Measurements from ENCODE around the gene GIGYF2.
"Not testable (repeated sequence)": the region's sequence is repeated elsewhere in the genome, so short reads cannot be mapped to it uniquely, and the experiment has no call there.

Gene GIGYF2

GRCh38 chr2:232689152-232689910 lies 7.8 kb upstream of the GIGYF2 start:
- no peak for TF ChIP-seq CTCF (IDR thresholded peaks at IDR 0.05; ENCODE audit: extremely low read depth, missing control alignments)
- no peak for DNase-seq (ENCODE audit: low spot score)

- not testable (repeated sequence) for DNase-seq (ENCODE audit: low spot score)
Measured at GRCh38 chr2:232691117-232691516, 6.0 kb upstream of the GIGYF2 start.

GRCh38 chr2:232693344-232693743 lies 3.8 kb upstream of the GIGYF2 start:
- no peak for TF ChIP-seq CTCF (IDR thresholded peaks at IDR 0.05; ENCODE audit: extremely low read depth, missing control alignments)
- no peak for DNase-seq (ENCODE audit: low spot score)

GRCh38 chr2:232696609-232697058 lies 497 bp upstream of the GIGYF2 start:
- DNase-seq (ENCODE audit: low spot score), result no peak
- TF ChIP-seq CTCF (IDR thresholded peaks at IDR 0.05; ENCODE audit: extremely low read depth, missing control alignments), result no peak

- DNase-seq (ENCODE audit: low spot score), result no peak
- TF ChIP-seq CTCF (IDR thresholded peaks at IDR 0.05; ENCODE audit: extremely low read depth, missing control alignments), result no peak
Measured at GRCh38 chr2:232697807-232698110, 628 bp downstream of the GIGYF2 start.

- TF ChIP-seq CTCF (IDR thresholded peaks at IDR 0.05; ENCODE audit: extremely low read depth, missing control alignments), result no peak
- no peak for DNase-seq (ENCODE audit: low spot score)
Measured at GRCh38 chr2:232698556-232699091, 1.5 kb downstream of the GIGYF2 start.

- no peak for DNase-seq (ENCODE audit: low spot score)
- no peak for TF ChIP-seq CTCF (IDR thresholded peaks at IDR 0.05; ENCODE audit: extremely low read depth, missing control alignments)
Measured at GRCh38 chr2:232699110-232699509, 2.0 kb downstream of the GIGYF2 start.

GRCh38 chr2:232700154-232700553 lies 3.0 kb downstream of the GIGYF2 start:
- DNase-seq (ENCODE audit: low spot score), result no peak
- no peak for TF ChIP-seq CTCF (IDR thresholded peaks at IDR 0.05; ENCODE audit: extremely low read depth, missing control alignments)
